NCI-H1105 treated with DMSO at 0.1 percent for 48 hours (cell line): ENCODE results near the gene NPTXR.

ENCODE experiments used
- DNase-seq: peaks from one replicate; lab custom pipeline; 2025; lab: John Stamatoyannopoulos, UW

Gene NPTXR

GRCh38 chr22:38843657-38844314 lies at the start of gene NPTXR:
Gene NPTXR (minus strand): TSS chr22:38844028.
- peak; percentile 42 for DNase-seq

- DNase-seq, result no peak
Measured at GRCh38 chr22:38891256-38891655, 47.4 kb upstream of the NPTXR start.

- no peak for DNase-seq
Measured at GRCh38 chr22:38890377-38890776, 46.5 kb upstream of the NPTXR start.

GRCh38 chr22:38886333-38886732 lies 42.5 kb upstream of the NPTXR start:
- no peak for DNase-seq

GRCh38 chr22:38882972-38883622 lies 39.3 kb upstream of the NPTXR start:
- no peak for DNase-seq

- DNase-seq, result no peak
Measured at GRCh38 chr22:38881997-38882879, 38.4 kb upstream of the NPTXR start.

- DNase-seq, result no peak
Measured at GRCh38 chr22:38881464-38881871, 37.6 kb upstream of the NPTXR start.

GRCh38 chr22:38879961-38880360 lies 36.1 kb upstream of the NPTXR start:
- no peak for DNase-seq

- no peak for DNase-seq
Measured at GRCh38 chr22:38879108-38879729, 35.4 kb upstream of the NPTXR start.

GRCh38 chr22:38878001-38878400 lies 34.2 kb upstream of the NPTXR start:
- no peak for DNase-seq

GRCh38 chr22:38874529-38875222 lies 30.8 kb upstream of the NPTXR start:
- DNase-seq, result no peak

- peak; percentile 61 for DNase-seq
Measured at GRCh38 chr22:38873469-38874411, 29.9 kb upstream of the NPTXR start.

- DNase-seq, result peak; percentile 55
Measured at GRCh38 chr22:38872831-38873248, 29.0 kb upstream of the NPTXR start.

- DNase-seq, result peak; percentile 89
Measured at GRCh38 chr22:38872172-38872830, 28.5 kb upstream of the NPTXR start, which contains the start of gene CBX6. Gene CBX6 (minus strand): TSS chr22:38872216. CDS start chr22:38872190, 26 bp downstream.

GRCh38 chr22:38871360-38872171 lies 27.7 kb upstream of the NPTXR start:
- DNase-seq, result no peak

GRCh38 chr22:38870791-38871359 lies 27.0 kb upstream of the NPTXR start:
- DNase-seq, result no peak

- DNase-seq, result peak; percentile 76
Measured at GRCh38 chr22:38870312-38870741, 26.5 kb upstream of the NPTXR start.

GRCh38 chr22:38869663-38870062 lies 25.8 kb upstream of the NPTXR start:
- DNase-seq, result no peak
